Stomach (tissue), 9 donors: ENCODE results near the gene BIRC6. TPM values are rescaled to one million over a fixed set of nuclear protein-coding genes. Genes with fewer than 3 reads are reported as not detected.
"Not testable (repeated sequence)": the region's sequence is repeated elsewhere in the genome, so short reads cannot be mapped to it uniquely, and the experiment has no call there.

ENCODE experiments used
- DNase-seq, 2 donors: peaks; one replicate each; pipeline versions ENCODE4 v3.0.0 to v3.0.0-alpha.2; 2013 to 2019
- H3K27ac ChIP-seq, 5 donors: fragments of 200-600 bp in 4 of 5; sonication (generic) in 4 of 5; one replicate each; pipeline ENCODE4 v1.5.1; 2013 to 2019; ENCODE audit warnings: mild to moderate bottlenecking in 1 of 5, moderate library complexity in 1 of 5
- H3K27me3 ChIP-seq, 3 donors: fragments of 200-600 bp; sonication (generic); one replicate each; pipeline ENCODE4 v1.5.1; 2017 to 2019; ENCODE audit warnings: mixed run types in 1 of 3
- H3K36me3 ChIP-seq, 4 donors: fragments of 200-600 bp; sonication (generic); 1 replicate in 3 of 4; 2 replicates in 1 of 4; pipeline ENCODE4 v1.5.1; 2016 to 2019
- H3K4me1 ChIP-seq, 4 donors: fragments of 200-600 bp; sonication (generic); one replicate each; pipeline ENCODE4 v1.5.1; 2016 to 2019
- H3K4me3 ChIP-seq, 4 donors: fragments of 200-600 bp; sonication (generic) in 3 of 4; one replicate each; pipeline ENCODE4 v1.5.1; 2016 to 2019; ENCODE audit warnings: mild to moderate bottlenecking in 1 of 4
- H3K9me3 ChIP-seq, 4 donors: fragments of 200-600 bp; sonication (generic); one replicate each; pipeline ENCODE4 v1.5.1; 2016 to 2019
- EP300 ChIP-seq: sonication (generic); formaldehyde crosslinking; IDR thresholded peaks from one replicate; pipeline ENCODE4 v1.6.1; 2017; ENCODE audit warnings: antibody characterized with exemption
- POLR2A ChIP-seq, 4 donors: fragments of 450-650 bp; IDR thresholded peaks; one replicate each; pipeline ENCODE4 v1.6.1; 2016; ENCODE audit warnings: antibody characterized with exemption in 4 of 4, control low read depth in 2 of 4, mild to moderate bottlenecking in 1 of 4, moderate library complexity in 1 of 4
- POLR2AphosphoS5 ChIP-seq, 3 donors: sonication (generic); formaldehyde crosslinking; IDR thresholded peaks; one replicate each; pipeline ENCODE4 v1.6.1; 2016; ENCODE audit warnings: antibody characterized with exemption in 3 of 3
- WGBS, 5 donors: extraction: QIAGEN DNeasy Blood & Tissue Kit in 3 of 5; methylation state at CpG; one replicate each; pipeline versions ENCODE4 v1.1.5 to v1.1.7; 2013 to 2018; 5-methylcytosine and 5-hydroxymethylcytosine counted together
- intact Hi-C: fragments of 100-400 bp; cut with DNase I; formaldehyde crosslinking; loops from one replicate; pipeline ENCODE4 v1.15.1; 2023; ENCODE audit warnings: low total_unique reads
- polyA plus RNA-seq, 3 donors: library from polyadenylated mRNA; stranded (reverse); fragments of 200-250 nt; gene quantifications; one replicate each; pipeline ENCODE4 v1.2.3, GENCODE V29; 2013
- total RNA-seq, 5 donors: library from RNA; depleted of rRNA; stranded (reverse); fragments of >200 nt; gene quantifications; one replicate each; pipeline versions ENCODE4 v1.1.0 to v1.2.3, GENCODE V29; 2014 to 2016
- TF ChIP-seq, protein P1 (sequence below), 7 experiments: fragments of 450-650 bp in 4 of 7; fragments of 200-600 bp in 3 of 7; sonication (generic) in 3 of 7; IDR thresholded peaks; one replicate each; pipeline ENCODE4 v1.5.1; 2016 to 2019; ENCODE audit warnings: antibody characterized with exemption in 7 of 7, control low read depth in 2 of 7, mild to moderate bottlenecking in 1 of 7
- donor health status: healthy with polysubstance abuse.
- donor health status: Bipolar disorder and iron deficiency.
- donor health status: healthy.

The BIRC6 gene
- total and polyA plus RNA-seq, 8 donors: 7.7 to 361 (median 68.2) TPM

DNA sequence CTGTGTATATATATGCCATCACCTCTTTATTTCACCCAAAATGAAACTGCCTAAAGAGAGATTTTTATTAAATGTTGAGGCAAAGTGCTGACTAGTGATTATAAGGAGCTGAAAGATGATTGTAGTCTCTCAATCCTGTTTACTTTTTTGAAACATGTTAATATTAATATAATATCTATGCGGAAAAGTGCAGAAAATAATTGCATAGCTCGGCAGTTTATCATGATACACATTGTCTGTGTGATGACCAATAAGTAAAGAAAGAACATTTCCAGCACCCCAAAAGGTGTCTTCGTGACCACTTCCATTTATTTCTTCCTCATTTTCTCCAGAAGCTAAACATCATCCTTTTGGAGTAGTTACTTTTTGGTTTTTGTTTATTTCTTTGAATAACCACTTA, 99.0 kb downstream of the BIRC6 start:
- TF ChIP-seq EP300: no peak
- TF ChIP-seq, protein P1, sequence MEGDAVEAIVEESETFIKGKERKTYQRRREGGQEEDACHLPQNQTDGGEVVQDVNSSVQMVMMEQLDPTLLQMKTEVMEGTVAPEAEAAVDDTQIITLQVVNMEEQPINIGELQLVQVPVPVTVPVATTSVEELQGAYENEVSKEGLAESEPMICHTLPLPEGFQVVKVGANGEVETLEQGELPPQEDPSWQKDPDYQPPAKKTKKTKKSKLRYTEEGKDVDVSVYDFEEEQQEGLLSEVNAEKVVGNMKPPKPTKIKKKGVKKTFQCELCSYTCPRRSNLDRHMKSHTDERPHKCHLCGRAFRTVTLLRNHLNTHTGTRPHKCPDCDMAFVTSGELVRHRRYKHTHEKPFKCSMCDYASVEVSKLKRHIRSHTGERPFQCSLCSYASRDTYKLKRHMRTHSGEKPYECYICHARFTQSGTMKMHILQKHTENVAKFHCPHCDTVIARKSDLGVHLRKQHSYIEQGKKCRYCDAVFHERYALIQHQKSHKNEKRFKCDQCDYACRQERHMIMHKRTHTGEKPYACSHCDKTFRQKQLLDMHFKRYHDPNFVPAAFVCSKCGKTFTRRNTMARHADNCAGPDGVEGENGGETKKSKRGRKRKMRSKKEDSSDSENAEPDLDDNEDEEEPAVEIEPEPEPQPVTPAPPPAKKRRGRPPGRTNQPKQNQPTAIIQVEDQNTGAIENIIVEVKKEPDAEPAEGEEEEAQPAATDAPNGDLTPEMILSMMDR (IDR thresholded peaks at IDR 0.05): no peak
- no peak for TF ChIP-seq POLR2AphosphoS5 (IDR thresholded peaks at IDR 0.05)
- intact Hi-C loops: no loop called here
- no peak overlapping the region for H3K4me3 ChIP-seq
- DNase-seq: no peak
- H3K36me3 ChIP-seq: peaks cover 0 to 43% (median 40%) of the 10 kb centered on the region in 4 donors
- no peaks in the 10 kb centered on the region for H3K27me3 ChIP-seq
- no peaks in the 10 kb centered on the region for H3K4me1 ChIP-seq
- H3K27ac ChIP-seq: no peak overlapping the region
- WGBS, 5 donors: 92 to 95% (median 93%) methylated on average over 3 of the region's 3 CpGs
- H3K9me3 ChIP-seq: no peaks in the 10 kb centered on the region

DNA sequence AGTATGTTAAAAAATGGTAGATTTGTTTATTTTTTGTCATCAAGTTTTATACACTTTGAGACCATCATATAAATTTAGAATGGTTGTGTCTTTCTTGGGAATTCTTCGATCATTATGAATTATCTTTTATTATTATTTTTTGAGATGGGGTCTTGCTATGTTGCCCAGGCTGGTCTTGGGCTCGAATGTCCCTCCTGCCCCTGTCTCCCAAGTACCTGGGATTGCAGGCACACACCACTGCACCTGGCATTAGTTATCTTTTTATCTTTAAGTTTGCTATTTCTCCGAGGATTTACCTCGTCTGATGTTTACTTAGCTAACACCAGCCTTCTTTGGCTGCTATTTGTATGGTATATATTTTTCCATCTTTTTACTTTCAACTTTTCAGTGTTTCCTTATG, 100.0 kb downstream of the BIRC6 start:
- WGBS, 5 donors: 71 to 89% (median 86%) methylated on average over 4 of the region's 4 CpGs
- intact Hi-C loops: no loop called here
- H3K4me3 ChIP-seq: no peak overlapping the region
- H3K27me3 ChIP-seq: no peaks in the 10 kb centered on the region
- no peak overlapping the region for H3K27ac ChIP-seq
- no peaks in the 10 kb centered on the region for H3K4me1 ChIP-seq
- TF ChIP-seq POLR2AphosphoS5 (IDR thresholded peaks at IDR 0.05) (no peak), EP300 (no peak), POLR2A (IDR thresholded peaks at IDR 0.05) (no peak)
- TF ChIP-seq, protein P1 (IDR thresholded peaks at IDR 0.05): no peak
- no peaks in the 10 kb centered on the region for H3K9me3 ChIP-seq
- H3K36me3 ChIP-seq: peaks cover 0 to 35% (median 32%) of the 10 kb centered on the region in 4 donors
- DNase-seq: no peak

DNA sequence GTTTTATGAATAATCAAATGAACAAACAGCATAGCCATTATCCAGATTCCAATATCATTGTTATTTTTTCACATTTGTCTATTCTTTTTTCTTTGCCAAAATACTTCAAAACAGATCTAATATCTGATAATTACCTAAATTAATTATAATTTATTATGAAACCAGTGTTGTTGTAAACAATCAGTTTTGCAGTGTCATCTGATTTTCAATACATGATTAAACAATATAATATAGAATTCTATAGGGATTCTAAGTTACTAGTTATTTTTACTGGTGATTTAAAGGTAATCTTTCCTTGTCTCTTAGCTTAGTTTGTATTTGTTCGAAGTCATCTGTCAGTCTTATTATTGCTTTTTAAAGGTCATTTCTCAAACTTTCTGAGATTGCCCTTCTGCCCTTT, 101.0 kb downstream of the BIRC6 start:
- intact Hi-C loops: no loop called here
- no peaks in the 10 kb centered on the region for H3K4me1 ChIP-seq
- 89 to 97% (median 94%) methylated on average over 1 of the region's 1 CpG for WGBS, 5 donors
- peaks cover 0 to 40% (median 37%) of the 10 kb centered on the region in 4 donors for H3K36me3 ChIP-seq
- no peaks in the 10 kb centered on the region for H3K9me3 ChIP-seq
- no peak overlapping the region for H3K27ac ChIP-seq
- DNase-seq: no peak
- no peaks in the 10 kb centered on the region for H3K27me3 ChIP-seq
- no peak for TF ChIP-seq POLR2A (IDR thresholded peaks at IDR 0.05)
- TF ChIP-seq EP300: no peak
- no peak for TF ChIP-seq POLR2AphosphoS5 (IDR thresholded peaks at IDR 0.05)
- TF ChIP-seq, protein P1 (IDR thresholded peaks at IDR 0.05): no peak
- no peak overlapping the region for H3K4me3 ChIP-seq

DNA sequence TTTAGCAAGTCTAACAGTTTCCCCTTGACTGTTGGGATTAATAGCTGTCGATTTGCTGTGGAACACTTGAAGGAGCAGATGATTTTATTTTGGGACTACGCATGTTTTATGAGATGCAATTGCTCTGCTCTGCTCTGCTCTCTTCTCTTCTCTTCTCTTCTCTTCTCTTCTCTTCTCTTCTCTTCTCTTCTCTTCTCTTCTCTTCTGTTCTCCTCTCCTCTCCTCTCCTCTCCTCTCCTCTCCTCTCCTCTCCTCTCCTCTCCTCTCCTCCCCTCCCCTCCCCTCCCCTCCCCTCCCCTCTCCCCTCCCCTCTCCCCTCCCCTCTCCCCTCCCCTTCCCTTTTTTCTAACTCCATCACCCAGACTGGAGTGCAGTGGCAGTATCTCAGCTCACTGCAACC, 104.0 kb downstream of the BIRC6 start:
- H3K4me3 ChIP-seq, intact Hi-C loops, DNase-seq, H3K27me3 ChIP-seq, H3K27ac ChIP-seq, H3K4me1 ChIP-seq, H3K9me3 ChIP-seq: not testable (repeated sequence)
- peaks cover 15 to 64% (median 46%) of the 10 kb centered on the region in 4 donors for H3K36me3 ChIP-seq
- 96 to 100% (median 98%) methylated on average over 2 of the region's 2 CpGs for WGBS, 5 donors

DNA sequence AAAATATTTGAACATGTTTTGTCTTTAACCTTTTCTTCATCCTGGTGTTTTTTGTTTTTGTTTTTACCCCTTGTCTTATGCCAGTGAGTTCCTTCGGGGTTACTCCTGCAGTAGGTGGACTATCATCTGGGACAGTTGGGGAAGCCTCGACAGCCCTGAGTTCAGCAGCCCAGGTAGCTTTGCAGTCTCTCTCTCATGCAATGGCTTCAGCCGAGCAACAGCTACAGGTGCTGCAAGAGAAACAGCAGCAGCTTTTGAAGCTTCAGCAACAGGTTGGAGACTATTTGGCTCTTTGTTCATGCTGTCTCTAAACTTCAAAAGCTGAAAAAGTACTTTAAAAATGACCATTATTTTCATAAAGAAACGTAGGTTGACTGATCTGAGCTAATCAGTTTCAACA, 106.3 kb downstream of the BIRC6 start:
- Histone ChIP-seq H3K4me3 (no peak overlapping the region), H3K4me1 (no peaks in the 10 kb centered on the region), H3K36me3 (peaks cover 21 to 71% (median 67%) of the 10 kb centered on the region in 4 donors), H3K9me3 (no peaks in the 10 kb centered on the region), H3K27me3 (no peaks in the 10 kb centered on the region), H3K27ac (no peak overlapping the region)
- TF ChIP-seq EP300: no peak
- no peak for TF ChIP-seq POLR2AphosphoS5 (IDR thresholded peaks at IDR 0.05)
- no peak for TF ChIP-seq POLR2A (IDR thresholded peaks at IDR 0.05)
- TF ChIP-seq, protein P1 (IDR thresholded peaks at IDR 0.05): no peak
- no peak for DNase-seq
- intact Hi-C loops: no loop called here
- WGBS, 5 donors: 94 to 99% (median 97%) methylated on average over 4 of the region's 4 CpGs
